B cell (primary cell): ENCODE measurements around the gene LDLRAD3. TPM values are rescaled to one million over a fixed set of nuclear protein-coding genes. Genes with fewer than 3 reads are reported as not detected.

Experiments used
- ATAC-seq: fragments of 200-7000 bp; cut with Tn5 transposase; one replicate; pipeline ENCODE4 v1.10.0; 2021; ENCODE audit warnings: low read depth, mild to moderate bottlenecking, moderate number of reproducible peaks, moderate library complexity
- CTCF ChIA-PET: fragments of 350-600 bp; sonication (Branson Sonifier 250); formaldehyde crosslinking; loops from one replicate; lab custom pipeline; 2021; ENCODE audit warnings: antibody characterized with exemption, inconsistent platforms; lab: Charles Lee
- POLR2A ChIA-PET: fragments of 350-600 bp; sonication (Branson Sonifier 250); formaldehyde crosslinking; loops from one replicate; lab custom pipeline; 2021; ENCODE audit warnings: antibody characterized with exemption; lab: Charles Lee
- DNase-seq: peaks from one replicate; pipeline ENCODE4 v3.0.0; 2013
- H2AFZ ChIP-seq: 2 replicates; pipeline ENCODE4 v1.6.1; 2012; ENCODE audit warnings: mild to moderate bottlenecking, low read depth, low read length; ENCODE audit not compliant: insufficient read depth, poor library complexity, severe bottlenecking
- H3K27ac ChIP-seq, 2 donors: 1 replicate in 1 of 2; 2 replicates in 1 of 2; pipeline ENCODE4 v1.5.1; 2012 to 2013; ENCODE audit warnings: low read length in 2 of 2, mild to moderate bottlenecking in 2 of 2, moderate library complexity in 1 of 2
- H3K27me3 ChIP-seq, 4 experiments: fragments of 200-600 bp in 1 of 4; sonication (generic) in 1 of 4; replicated peaks in 1 of 4; 1 replicate in 2 of 4; 2 replicates in 2 of 4; pipeline versions ENCODE4 v1.6.1 to v1.7.0; 2013 to 2016; ENCODE audit warnings: low read length in 3 of 4, mild to moderate bottlenecking in 2 of 4, mixed read lengths in 1 of 4, moderate library complexity in 1 of 4; ENCODE audit not compliant: insufficient read depth in 4 of 4, control insufficient read depth in 3 of 4; ENCODE audit errors: control extremely low read depth in 1 of 4
- H3K36me3 ChIP-seq, 2 experiments: replicated peaks in 1 of 2; 1 replicate in 1 of 2; 2 replicates in 1 of 2; pipeline versions ENCODE4 v1.6.1 to v1.7.1; 2013; ENCODE audit warnings: low read length in 1 of 2; ENCODE audit not compliant: insufficient read depth in 2 of 2, control insufficient read depth in 1 of 2; ENCODE audit errors: control extremely low read depth in 1 of 2, extremely low read depth in 1 of 2
- H3K4me1 ChIP-seq, 2 donors: fragments of 200-600 bp in 1 of 2; sonication (generic) in 1 of 2; 1 replicate in 1 of 2; 2 replicates in 1 of 2; pipeline versions ENCODE4 v1.5.1 to v1.6.1; 2013 to 2017; ENCODE audit warnings: low read length in 2 of 2; ENCODE audit not compliant: control insufficient read depth in 2 of 2, insufficient read depth in 2 of 2
- H3K4me2 ChIP-seq: replicated peaks from 2 replicates; pipeline ENCODE3; 2012; ENCODE audit warnings: mild to moderate bottlenecking, low read depth, low read length; ENCODE audit not compliant: poor library complexity, severe bottlenecking
- H3K4me3 ChIP-seq, 5 experiments: fragments of 200-600 bp in 1 of 5; sonication (generic) in 1 of 5; 1 replicate in 3 of 5; 2 replicates in 2 of 5; pipeline versions ENCODE4 v1.5.1 to v1.7.0; 2011 to 2016; ENCODE audit warnings: low read length in 4 of 5, mild to moderate bottlenecking in 4 of 5, low read depth in 2 of 5, control low read depth in 1 of 5, moderate library complexity in 1 of 5; ENCODE audit not compliant: insufficient read depth in 1 of 5; ENCODE audit errors: control extremely low read depth in 1 of 5, extremely low read depth in 1 of 5
- H3K79me2 ChIP-seq: fragments of 200-600 bp; sonication (generic); one replicate; pipeline ENCODE4 v1.6.0; 2016; ENCODE audit warnings: low read length; ENCODE audit not compliant: control insufficient read depth, insufficient read depth
- H3K9ac ChIP-seq: fragments of 200-600 bp; sonication (generic); 2 replicates; pipeline ENCODE4 v1.6.1; 2017; ENCODE audit warnings: mild to moderate bottlenecking, low read length, moderate library complexity
- H3K9me3 ChIP-seq, 3 donors: one replicate each; pipeline versions ENCODE4 v1.6.1 to v1.7.1; 2013; ENCODE audit warnings: low read length in 2 of 3; ENCODE audit not compliant: control insufficient read depth in 2 of 3, insufficient read depth in 1 of 3; ENCODE audit errors: control extremely low read depth in 1 of 3
- H4K20me1 ChIP-seq: 2 replicates; pipeline ENCODE4 v1.6.0; 2012; ENCODE audit warnings: mild to moderate bottlenecking, low read length; ENCODE audit not compliant: insufficient read depth, control insufficient read depth, poor library complexity, severe bottlenecking
- H3K27ac Mint-ChIP-seq: one replicate; pipeline ENCODE4 v1.8.0; 2021; ENCODE audit warnings: mixed read lengths
- H3K27me3 Mint-ChIP-seq: one replicate; pipeline ENCODE4 v1.8.0; 2021; ENCODE audit warnings: mixed read lengths
- H3K4me1 Mint-ChIP-seq: one replicate; pipeline ENCODE4 v1.8.0; 2021; ENCODE audit warnings: mixed read lengths
- H3K4me3 Mint-ChIP-seq: one replicate; pipeline ENCODE4 v1.8.0; 2021; ENCODE audit warnings: mixed read lengths
- H3K9me3 Mint-ChIP-seq: one replicate; pipeline ENCODE4 v1.8.0; 2022; ENCODE audit warnings: mixed read lengths; ENCODE audit not compliant: insufficient read depth
- EZH2 ChIP-seq: IDR thresholded peaks from 2 replicates; pipeline ENCODE4 v1.6.1; 2012; ENCODE audit warnings: borderline replicate concordance, low read depth, mild to moderate bottlenecking, moderate library complexity, low read length; ENCODE audit not compliant: insufficient read depth, poor library complexity, severe bottlenecking
- WGBS: methylation state at CpG from one replicate; pipeline ENCODE4 v1.1.5; 2013; ENCODE audit warnings: missing lambda C conversion rate; ENCODE audit not compliant: insufficient coverage; 5-methylcytosine and 5-hydroxymethylcytosine counted together
- intact Hi-C: fragments of 100-400 bp; cut with micrococcal nuclease; formaldehyde crosslinking; loops from one replicate; pipeline ENCODE4 v1.10.0; 2022
- polyA plus RNA-seq: library from polyadenylated mRNA; depleted of rRNA; stranded (reverse); fragments of >200 nt; gene quantifications from 2 replicates; pipeline ENCODE4 v1.2.3, GENCODE V29; 2012
- total RNA-seq, 2 donors: library from RNA; stranded (reverse); fragments of 120-200 nt in 1 of 2; gene quantifications; 1 replicate in 1 of 2; 2 replicates in 1 of 2; pipeline versions ENCODE4 v1.2.3 to v1.2.4, GENCODE V29; 2013 to 2022
- TF ChIP-seq, protein P1 (sequence below): fragments of 200-600 bp; IDR thresholded peaks from one replicate; pipeline ENCODE4 v1.8.0; 2022; ENCODE audit warnings: antibody characterized with exemption, mild to moderate bottlenecking

The LDLRAD3 gene
- total and polyA plus RNA-seq, 2 donors (not counting 1 experiment from before 2014, with no cell fraction given) = 0.01 TPM; not detected in 1

DNA sequence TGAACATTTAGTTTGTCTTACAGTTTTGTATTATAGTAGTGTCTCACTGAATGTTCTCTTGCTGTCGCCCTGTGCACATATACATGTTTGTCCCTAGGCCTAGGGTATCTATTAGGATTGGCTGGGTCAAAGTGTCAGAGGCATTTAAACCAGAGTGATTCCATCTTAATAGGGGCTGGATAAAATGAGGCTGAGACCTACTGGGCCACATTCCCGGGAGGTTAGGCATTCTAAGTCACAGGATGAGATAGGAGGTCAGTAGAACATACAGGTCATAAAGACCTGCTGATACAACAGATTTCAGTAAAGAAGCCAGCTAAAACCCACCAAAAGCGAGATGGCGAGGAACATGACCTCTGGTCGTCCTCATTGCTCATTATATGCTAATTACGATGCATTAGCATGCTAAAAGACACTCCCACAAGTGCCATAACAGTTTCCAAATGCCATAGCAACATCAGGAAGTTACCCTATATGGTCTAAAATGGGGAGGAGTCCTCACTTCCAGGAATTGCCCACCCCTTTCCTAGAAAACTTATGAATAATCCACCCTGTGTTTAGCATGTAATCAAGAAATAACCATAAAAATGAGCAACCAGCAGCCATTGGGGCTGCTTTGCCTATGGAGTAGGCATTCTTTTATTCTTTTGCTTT is 82.6 kb downstream of the LDLRAD3 start:
- Histone ChIP-seq H3K79me2 (no peaks in the 10 kb centered on the region), H2AFZ (no peak overlapping the region), H3K27me3 (no peaks in the 10 kb centered on the region), H3K9ac (no peak overlapping the region), H3K27ac (no peak overlapping the region), H3K9me3 (no peaks in the 10 kb centered on the region), H3K4me1 (no peaks in the 10 kb centered on the region), H3K4me3 (no peak overlapping the region), H3K4me2 (no peak overlapping the region), H3K36me3 (no peaks in the 10 kb centered on the region), H4K20me1 (no peaks in the 10 kb centered on the region)
- no peak overlapping the region for H3K4me3 Mint-ChIP-seq
- H3K27ac Mint-ChIP-seq = no peak overlapping the region
- intact Hi-C loops = no loop called here
- POLR2A ChIA-PET = no interaction called here
- H3K4me1 Mint-ChIP-seq = no peaks in the 10 kb centered on the region
- 100% methylated on average over 3 of the region's 6 CpGs for WGBS
- H3K9me3 Mint-ChIP-seq = no peaks in the 10 kb centered on the region
- TF ChIP-seq EZH2 = no peak
- TF ChIP-seq, protein P1, sequence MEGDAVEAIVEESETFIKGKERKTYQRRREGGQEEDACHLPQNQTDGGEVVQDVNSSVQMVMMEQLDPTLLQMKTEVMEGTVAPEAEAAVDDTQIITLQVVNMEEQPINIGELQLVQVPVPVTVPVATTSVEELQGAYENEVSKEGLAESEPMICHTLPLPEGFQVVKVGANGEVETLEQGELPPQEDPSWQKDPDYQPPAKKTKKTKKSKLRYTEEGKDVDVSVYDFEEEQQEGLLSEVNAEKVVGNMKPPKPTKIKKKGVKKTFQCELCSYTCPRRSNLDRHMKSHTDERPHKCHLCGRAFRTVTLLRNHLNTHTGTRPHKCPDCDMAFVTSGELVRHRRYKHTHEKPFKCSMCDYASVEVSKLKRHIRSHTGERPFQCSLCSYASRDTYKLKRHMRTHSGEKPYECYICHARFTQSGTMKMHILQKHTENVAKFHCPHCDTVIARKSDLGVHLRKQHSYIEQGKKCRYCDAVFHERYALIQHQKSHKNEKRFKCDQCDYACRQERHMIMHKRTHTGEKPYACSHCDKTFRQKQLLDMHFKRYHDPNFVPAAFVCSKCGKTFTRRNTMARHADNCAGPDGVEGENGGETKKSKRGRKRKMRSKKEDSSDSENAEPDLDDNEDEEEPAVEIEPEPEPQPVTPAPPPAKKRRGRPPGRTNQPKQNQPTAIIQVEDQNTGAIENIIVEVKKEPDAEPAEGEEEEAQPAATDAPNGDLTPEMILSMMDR = no peak
- DNase-seq = no peak
- no peak for ATAC-seq
- no peaks in the 10 kb centered on the region for H3K27me3 Mint-ChIP-seq
- CTCF ChIA-PET = no interaction called here

DNA sequence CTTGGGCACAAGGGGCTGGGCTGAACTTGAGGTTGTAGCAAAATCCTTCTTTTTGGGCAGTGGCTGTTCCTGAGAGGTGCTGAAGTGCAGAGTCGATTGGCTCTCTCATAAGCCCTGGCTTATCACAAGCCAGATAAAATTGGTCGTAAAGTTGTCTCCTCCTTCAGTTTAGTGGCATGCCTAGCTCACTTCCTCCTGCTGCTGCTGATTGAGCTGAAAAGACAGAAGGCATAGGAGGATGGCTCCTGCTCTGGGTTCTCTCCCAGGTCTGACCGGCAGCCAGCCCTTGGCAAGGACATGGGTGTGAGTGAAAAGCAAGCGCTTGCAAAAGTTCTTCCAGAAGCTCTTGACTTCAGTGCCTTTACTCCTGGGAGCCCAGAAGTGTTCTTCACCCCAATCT is 83.9 kb downstream of the LDLRAD3 start:
- Histone ChIP-seq H3K27ac (no peak overlapping the region), H3K36me3 (no peaks in the 10 kb centered on the region), H3K27me3 (no peaks in the 10 kb centered on the region), H3K4me2 (no peak overlapping the region), H4K20me1 (no peaks in the 10 kb centered on the region), H3K79me2 (no peaks in the 10 kb centered on the region), H3K4me3 (no peak overlapping the region), H3K9me3 (no peaks in the 10 kb centered on the region), H3K4me1 (no peaks in the 10 kb centered on the region), H2AFZ (no peak overlapping the region), H3K9ac (no peak overlapping the region)
- no peaks in the 10 kb centered on the region for H3K9me3 Mint-ChIP-seq
- TF ChIP-seq EZH2 = no peak
- TF ChIP-seq, protein P1 = no peak
- CTCF ChIA-PET = no interaction called here
- POLR2A ChIA-PET = no interaction called here
- no peaks in the 10 kb centered on the region for H3K4me1 Mint-ChIP-seq
- H3K27ac Mint-ChIP-seq = no peak overlapping the region
- WGBS = 84% methylated on average over 3 of the region's 4 CpGs
- no peak overlapping the region for H3K4me3 Mint-ChIP-seq
- intact Hi-C loops = no loop called here
- ATAC-seq = no peak
- H3K27me3 Mint-ChIP-seq = no peaks in the 10 kb centered on the region
- no peak for DNase-seq
